HepG2 (cell line): ENCODE data around the gene MRPL38. TPM values are rescaled to one million over a fixed set of nuclear protein-coding genes. Genes with fewer than 3 reads are reported as not detected.

Source experiments
- ARID2 ChIP-seq: sonication (generic); formaldehyde crosslinking; IDR thresholded peaks from 2 replicates; pipeline ENCODE4 v1.8.1; 2022; ENCODE audit warnings: mild to moderate bottlenecking, missing genetic modification reagents, borderline replicate concordance
- HNRNPK ChIP-seq: fragments of 200-400 bp; formaldehyde crosslinking; IDR thresholded peaks from 2 replicates; pipeline ENCODE4 v1.6.1; 2018; ENCODE audit warnings: low read length, low read depth, moderate library complexity, mild to moderate bottlenecking; ENCODE audit not compliant: poor library complexity, severe bottlenecking
- IKZF5 ChIP-seq: IDR thresholded peaks from 2 replicates; pipeline ENCODE4 v1.6.1; 2018; ENCODE audit warnings: missing genetic modification reagents, mild to moderate bottlenecking, missing compliant biosample characterization
- MEIS2 ChIP-seq: sonication (generic); formaldehyde crosslinking; IDR thresholded peaks from 2 replicates; pipeline ENCODE4 v1.9.0; 2021; ENCODE audit warnings: mild to moderate bottlenecking, missing genetic modification reagents
- MTF2 ChIP-seq: sonication (generic); formaldehyde crosslinking; IDR thresholded peaks from 2 replicates; pipeline ENCODE4 v1.5.0; 2020; ENCODE audit warnings: missing genetic modification reagents, borderline replicate concordance
- MYPOP ChIP-seq: sonication (generic); formaldehyde crosslinking; IDR thresholded peaks from 2 replicates; pipeline ENCODE4 v1.8.1; 2023; ENCODE audit warnings: mild to moderate bottlenecking, moderate library complexity, missing genetic modification reagents
- PHF21A ChIP-seq: sonication (generic); formaldehyde crosslinking; IDR thresholded peaks from 2 replicates; pipeline ENCODE4 v1.5.0; 2020; ENCODE audit warnings: mild to moderate bottlenecking, missing genetic modification reagents
- POGK ChIP-seq: sonication (generic); formaldehyde crosslinking; conservative IDR thresholded peaks from 2 replicates; pipeline ENCODE4 v1.8.0; 2022; ENCODE audit warnings: mild to moderate bottlenecking, moderate library complexity, missing genetic modification reagents
- SETDB1 ChIP-seq: sonication (generic); formaldehyde crosslinking; IDR thresholded peaks from 2 replicates; pipeline ENCODE4 v1.5.1; 2020; ENCODE audit warnings: missing genetic modification reagents, mild to moderate bottlenecking, borderline replicate concordance
- TMF1 ChIP-seq: sonication (generic); formaldehyde crosslinking; IDR thresholded peaks from 2 replicates; pipeline ENCODE4 v1.8.1; 2022; ENCODE audit warnings: low read depth, missing genetic modification reagents
- TOE1 ChIP-seq: sonication (generic); formaldehyde crosslinking; IDR thresholded peaks from 2 replicates; pipeline ENCODE4 v1.4.0; 2020; ENCODE audit warnings: mild to moderate bottlenecking, missing genetic modification reagents
- ZFP36 ChIP-seq: fragments of 150-350 bp; IDR thresholded peaks from 2 replicates; pipeline ENCODE4 v1.6.1; 2018; ENCODE audit warnings: borderline replicate concordance, low read length, low read depth; ENCODE audit not compliant: partially characterized antibody
- ZNF234 ChIP-seq: sonication (generic); formaldehyde crosslinking; conservative IDR thresholded peaks from 2 replicates; pipeline ENCODE4 v1.5.1; 2020; ENCODE audit warnings: mild to moderate bottlenecking, missing genetic modification reagents
- polyA plus RNA-seq, 8 experiments: library from polyadenylated mRNA; depleted of rRNA in 3 of 8; stranded (reverse) in 7 of 8; unstranded in 1 of 8; fragments of >200 nt; fragmentation: Illumina TruSeq in 4 of 8; extraction: Trizol in 4 of 8; gene quantifications; 2 replicates each; pipeline versions ENCODE4 v1.2.1 to v1.2.3, GENCODE V29; 2011 to 2016; ENCODE audit warnings: low read depth in 4 of 8, missing spikeins in 1 of 8, mixed read lengths in 1 of 8; ENCODE audit not compliant: insufficient read depth in 1 of 8
- total RNA-seq, 5 experiments: library from RNA; depleted of rRNA; stranded (reverse); fragments of >200 nt; fragmentation: Illumina TruSeq; extraction: Trizol; gene quantifications; 2 replicates each; pipeline ENCODE4 v1.2.3, GENCODE V29; 2016; ENCODE audit warnings: low read depth in 1 of 5
- TF ChIP-seq, protein P1 (sequence below): sonication (generic); formaldehyde crosslinking; IDR thresholded peaks from 2 replicates; pipeline ENCODE4 v1.4.0; 2020; ENCODE audit warnings: missing genetic modification reagents
- TF ChIP-seq, protein P2 (sequence below): IDR thresholded peaks from 2 replicates; pipeline ENCODE4 v1.6.1; 2016
- TF ChIP-seq, protein P3 (sequence below), 2 experiments: fragments of 450-650 bp in 1 of 2; sonication (generic) in 1 of 2; formaldehyde crosslinking; IDR thresholded peaks; 2 replicates each; pipeline versions ENCODE4 v1.5.0 to v1.8.0; 2020 to 2022; ENCODE audit warnings: mild to moderate bottlenecking in 1 of 2, missing genetic modification reagents in 1 of 2

MRPL38 gene
- total and polyA plus RNA-seq, 2 of the 13 experiments (the other 11 are each of a cell fraction or from before 2014, with no cell fraction given): 83.7 to 125 TPM

- TF ChIP-seq, protein P1, sequence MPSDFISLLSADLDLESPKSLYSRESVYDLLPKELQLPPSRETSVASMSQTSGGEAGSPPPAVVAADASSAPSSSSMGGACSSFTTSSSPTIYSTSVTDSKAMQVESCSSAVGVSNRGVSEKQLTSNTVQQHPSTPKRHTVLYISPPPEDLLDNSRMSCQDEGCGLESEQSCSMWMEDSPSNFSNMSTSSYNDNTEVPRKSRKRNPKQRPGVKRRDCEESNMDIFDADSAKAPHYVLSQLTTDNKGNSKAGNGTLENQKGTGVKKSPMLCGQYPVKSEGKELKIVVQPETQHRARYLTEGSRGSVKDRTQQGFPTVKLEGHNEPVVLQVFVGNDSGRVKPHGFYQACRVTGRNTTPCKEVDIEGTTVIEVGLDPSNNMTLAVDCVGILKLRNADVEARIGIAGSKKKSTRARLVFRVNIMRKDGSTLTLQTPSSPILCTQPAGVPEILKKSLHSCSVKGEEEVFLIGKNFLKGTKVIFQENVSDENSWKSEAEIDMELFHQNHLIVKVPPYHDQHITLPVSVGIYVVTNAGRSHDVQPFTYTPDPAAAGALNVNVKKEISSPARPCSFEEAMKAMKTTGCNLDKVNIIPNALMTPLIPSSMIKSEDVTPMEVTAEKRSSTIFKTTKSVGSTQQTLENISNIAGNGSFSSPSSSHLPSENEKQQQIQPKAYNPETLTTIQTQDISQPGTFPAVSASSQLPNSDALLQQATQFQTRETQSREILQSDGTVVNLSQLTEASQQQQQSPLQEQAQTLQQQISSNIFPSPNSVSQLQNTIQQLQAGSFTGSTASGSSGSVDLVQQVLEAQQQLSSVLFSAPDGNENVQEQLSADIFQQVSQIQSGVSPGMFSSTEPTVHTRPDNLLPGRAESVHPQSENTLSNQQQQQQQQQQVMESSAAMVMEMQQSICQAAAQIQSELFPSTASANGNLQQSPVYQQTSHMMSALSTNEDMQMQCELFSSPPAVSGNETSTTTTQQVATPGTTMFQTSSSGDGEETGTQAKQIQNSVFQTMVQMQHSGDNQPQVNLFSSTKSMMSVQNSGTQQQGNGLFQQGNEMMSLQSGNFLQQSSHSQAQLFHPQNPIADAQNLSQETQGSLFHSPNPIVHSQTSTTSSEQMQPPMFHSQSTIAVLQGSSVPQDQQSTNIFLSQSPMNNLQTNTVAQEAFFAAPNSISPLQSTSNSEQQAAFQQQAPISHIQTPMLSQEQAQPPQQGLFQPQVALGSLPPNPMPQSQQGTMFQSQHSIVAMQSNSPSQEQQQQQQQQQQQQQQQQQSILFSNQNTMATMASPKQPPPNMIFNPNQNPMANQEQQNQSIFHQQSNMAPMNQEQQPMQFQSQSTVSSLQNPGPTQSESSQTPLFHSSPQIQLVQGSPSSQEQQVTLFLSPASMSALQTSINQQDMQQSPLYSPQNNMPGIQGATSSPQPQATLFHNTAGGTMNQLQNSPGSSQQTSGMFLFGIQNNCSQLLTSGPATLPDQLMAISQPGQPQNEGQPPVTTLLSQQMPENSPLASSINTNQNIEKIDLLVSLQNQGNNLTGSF (CRISPR knock-in tag): no peak
- TF ChIP-seq, protein P2, sequence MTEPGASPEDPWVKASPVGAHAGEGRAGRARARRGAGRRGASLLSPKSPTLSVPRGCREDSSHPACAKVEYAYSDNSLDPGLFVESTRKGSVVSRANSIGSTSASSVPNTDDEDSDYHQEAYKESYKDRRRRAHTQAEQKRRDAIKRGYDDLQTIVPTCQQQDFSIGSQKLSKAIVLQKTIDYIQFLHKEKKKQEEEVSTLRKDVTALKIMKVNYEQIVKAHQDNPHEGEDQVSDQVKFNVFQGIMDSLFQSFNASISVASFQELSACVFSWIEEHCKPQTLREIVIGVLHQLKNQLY: no peak
- TF ChIP-seq ARID2 (CRISPR knock-in tag) (peak; percentile 72; the same call in 1 of the 2 replicates), MEIS2 (CRISPR knock-in tag) (0 out of 2 replicates have a peak, but pooled peaks have one; percentile 19), SETDB1 (CRISPR knock-in tag) (no peak), TMF1 (CRISPR knock-in tag) (no peak; the same call in 1 of the 2 replicates), MTF2 (CRISPR knock-in tag) (no peak), ZNF234 (no peak; the same call in 1 of the 2 replicates), ZFP36 (no peak), HNRNPK (peak; percentile 70), IKZF5 (CRISPR knock-in tag) (no peak), POGK (CRISPR knock-in tag) (peak; percentile 93), TOE1 (no peak; the same call in 1 of the 2 replicates), PHF21A (CRISPR knock-in tag) (no peak), MYPOP (peak; percentile 93)
- TF ChIP-seq, protein P3, sequence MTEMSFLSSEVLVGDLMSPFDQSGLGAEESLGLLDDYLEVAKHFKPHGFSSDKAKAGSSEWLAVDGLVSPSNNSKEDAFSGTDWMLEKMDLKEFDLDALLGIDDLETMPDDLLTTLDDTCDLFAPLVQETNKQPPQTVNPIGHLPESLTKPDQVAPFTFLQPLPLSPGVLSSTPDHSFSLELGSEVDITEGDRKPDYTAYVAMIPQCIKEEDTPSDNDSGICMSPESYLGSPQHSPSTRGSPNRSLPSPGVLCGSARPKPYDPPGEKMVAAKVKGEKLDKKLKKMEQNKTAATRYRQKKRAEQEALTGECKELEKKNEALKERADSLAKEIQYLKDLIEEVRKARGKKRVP (CRISPR knock-in tag; IDR thresholded peaks at IDR 0.05): no peak; a peak in 2 of 4 replicates
Measured at GRCh38 chr17:75877752-75878173, 26.9 kb downstream of the MRPL38 start (continued).
